Measurements from ENCODE around the gene HIPK4.
"Not testable (repeated sequence)": the region's sequence is repeated elsewhere in the genome, so short reads cannot be mapped to it uniquely, and the experiment has no call there.

HIPK4 gene

DNA sequence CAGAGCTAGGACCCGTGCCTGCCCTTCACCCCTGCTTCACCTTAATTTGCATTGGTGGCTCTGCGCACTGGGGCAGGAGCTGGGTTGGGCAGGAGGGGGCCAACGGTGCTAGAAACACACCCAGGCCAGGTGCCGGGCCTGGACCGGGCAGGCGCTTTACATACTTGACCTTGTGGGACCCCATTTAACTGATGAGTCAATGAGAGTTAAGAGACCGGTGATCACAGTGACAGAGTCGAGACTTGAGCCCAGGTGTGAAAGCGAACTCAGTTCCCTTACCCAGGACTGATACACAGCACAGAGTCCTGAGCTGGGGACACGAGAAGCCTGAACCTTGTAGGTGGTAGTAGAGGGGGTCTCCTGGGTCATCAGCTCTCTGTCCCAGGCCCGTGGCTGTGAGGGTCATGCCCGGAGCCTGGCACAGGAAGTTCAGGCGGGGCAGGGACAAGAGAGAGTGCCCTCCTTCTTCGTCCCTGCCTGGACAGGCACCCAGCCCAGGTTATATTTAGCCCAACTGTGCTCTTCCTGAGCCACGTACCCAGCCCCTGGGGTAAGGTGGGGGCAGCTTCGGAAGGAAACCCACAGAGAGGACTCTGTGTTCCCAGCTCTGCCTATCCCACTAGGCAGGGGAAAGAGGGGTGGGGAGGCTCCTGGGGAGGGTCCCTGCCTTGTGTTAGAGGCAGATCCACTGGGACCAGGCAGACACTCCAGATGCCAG, 21.3 kb upstream of the HIPK4 start:
- H2BK5ac ChIP-seq (ENCODE audit: low read depth, low read length, poor library complexity): no peak overlapping the region
- H3K79me2 ChIP-seq (ENCODE audit: control insufficient read depth, insufficient read depth, low read length, poor library complexity): no peaks in the 10 kb centered on the region
- H3K14ac ChIP-seq (ENCODE audit: low read length): no peak overlapping the region
- no peaks in the 10 kb centered on the region for H3K27me3 ChIP-seq (ENCODE audit: insufficient read depth, low read length)
- H3K79me1 ChIP-seq (ENCODE audit: low read length): peaks cover 2% of the 10 kb centered on the region
- no peak overlapping the region for H2BK120ac ChIP-seq (ENCODE audit: insufficient read depth, low read length, poor library complexity)
- H3K4ac ChIP-seq (ENCODE audit: low read depth, low read length): no peak overlapping the region
- H3K36me3 ChIP-seq (ENCODE audit: control insufficient read depth in 1 of 2, insufficient read depth in 2 of 2, low read length in 2 of 2): no peaks in the 10 kb centered on the region
- no peak overlapping the region for H2AFZ ChIP-seq (ENCODE audit: insufficient read depth, low read length, poor library complexity)
- H3K4me2 ChIP-seq (ENCODE audit: low read length): no peak overlapping the region
- no peak overlapping the region for H3K18ac ChIP-seq (ENCODE audit: low read length)
- H3K4me3 ChIP-seq (ENCODE audit: low read depth, low read length): no peak overlapping the region
- H3K9ac ChIP-seq (ENCODE audit: low read length): no peak overlapping the region
- no peak for DNase-seq
- peaks cover 3 to 7% of the 10 kb centered on the region in 2 experiments for H3K4me1 ChIP-seq (ENCODE audit: control insufficient read depth in 1 of 2, insufficient read depth in 2 of 2, low read length in 2 of 2)
- no peak overlapping the region for H3K23ac ChIP-seq (ENCODE audit: low read length)
- H2AK5ac ChIP-seq (ENCODE audit: low read length): peak overlapping the region; percentile 28
- no peak overlapping the region for H4K8ac ChIP-seq (ENCODE audit: low read depth, low read length)
- H3K9me3 ChIP-seq (ENCODE audit: insufficient read depth, low read depth, low read length): peaks cover 2% of the 10 kb centered on the region
- no peak overlapping the region for H3K27ac ChIP-seq (ENCODE audit: low read depth, low read length)
- H2BK12ac ChIP-seq (ENCODE audit: low read length): no peak overlapping the region
- H4K12ac ChIP-seq (ENCODE audit: low read depth, low read length): no peak overlapping the region
- no CpG with 5 or more reads among the region's 16 CpGs for WGBS (ENCODE audit: extremely low coverage, insufficient coverage, insufficient read length)
- no peak overlapping the region for H4K91ac ChIP-seq (ENCODE audit: low read depth, low read length)

DNA sequence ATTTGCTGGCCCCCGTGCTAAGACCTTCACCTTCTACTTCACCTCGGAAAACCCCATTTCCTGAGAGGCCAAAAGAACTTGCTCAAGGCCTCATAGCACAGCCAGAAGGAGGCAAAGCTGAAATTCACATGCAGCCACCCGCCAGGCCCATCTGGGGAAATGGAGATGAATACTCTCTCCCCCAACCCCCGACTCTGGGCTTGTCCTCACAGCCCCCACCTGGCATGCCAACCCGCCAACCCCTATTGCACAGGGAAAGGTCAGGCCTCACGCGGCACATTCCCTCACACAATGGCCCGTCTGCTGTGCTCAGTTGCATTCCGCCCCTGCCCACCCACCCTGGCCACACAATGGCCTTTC, 20.0 kb upstream of the HIPK4 start:
- H4K12ac ChIP-seq (ENCODE audit: low read depth, low read length): no peak overlapping the region
- no peak overlapping the region for H3K4me3 ChIP-seq (ENCODE audit: low read depth, low read length)
- H3K27ac ChIP-seq (ENCODE audit: low read depth, low read length): no peak overlapping the region
- no peak overlapping the region for H4K8ac ChIP-seq (ENCODE audit: low read depth, low read length)
- no peak overlapping the region for H4K91ac ChIP-seq (ENCODE audit: low read depth, low read length)
- H3K9me3 ChIP-seq (ENCODE audit: insufficient read depth, low read depth, low read length): peaks cover 2% of the 10 kb centered on the region
- no peak overlapping the region for H3K18ac ChIP-seq (ENCODE audit: low read length)
- H3K4me1 ChIP-seq (ENCODE audit: control insufficient read depth in 1 of 2, insufficient read depth in 2 of 2, low read length in 2 of 2): peaks cover 3 to 7% of the 10 kb centered on the region in 2 experiments
- H2BK12ac ChIP-seq (ENCODE audit: low read length): no peak overlapping the region
- H3K36me3 ChIP-seq (ENCODE audit: control insufficient read depth in 1 of 2, insufficient read depth in 2 of 2, low read length in 2 of 2): no peaks in the 10 kb centered on the region
- no peaks in the 10 kb centered on the region for H3K79me2 ChIP-seq (ENCODE audit: control insufficient read depth, insufficient read depth, low read length, poor library complexity)
- H3K14ac ChIP-seq (ENCODE audit: low read length): no peak overlapping the region
- H3K79me1 ChIP-seq (ENCODE audit: low read length): peaks cover 2% of the 10 kb centered on the region
- no peak overlapping the region for H2AK5ac ChIP-seq (ENCODE audit: low read length)
- no CpG with 5 or more reads among the region's 9 CpGs for WGBS (ENCODE audit: extremely low coverage, insufficient coverage, insufficient read length)
- no peak overlapping the region for H3K23ac ChIP-seq (ENCODE audit: low read length)
- H3K9ac ChIP-seq (ENCODE audit: low read length): no peak overlapping the region
- no peak overlapping the region for H3K4ac ChIP-seq (ENCODE audit: low read depth, low read length)
- no peak overlapping the region for H2BK120ac ChIP-seq (ENCODE audit: insufficient read depth, low read length, poor library complexity)
- no peak overlapping the region for H2BK5ac ChIP-seq (ENCODE audit: low read depth, low read length, poor library complexity)
- H3K27me3 ChIP-seq (ENCODE audit: insufficient read depth, low read length): no peaks in the 10 kb centered on the region
- H2AFZ ChIP-seq (ENCODE audit: insufficient read depth, low read length, poor library complexity): no peak overlapping the region
- no peak overlapping the region for H3K4me2 ChIP-seq (ENCODE audit: low read length)
- DNase-seq: no peak

DNA sequence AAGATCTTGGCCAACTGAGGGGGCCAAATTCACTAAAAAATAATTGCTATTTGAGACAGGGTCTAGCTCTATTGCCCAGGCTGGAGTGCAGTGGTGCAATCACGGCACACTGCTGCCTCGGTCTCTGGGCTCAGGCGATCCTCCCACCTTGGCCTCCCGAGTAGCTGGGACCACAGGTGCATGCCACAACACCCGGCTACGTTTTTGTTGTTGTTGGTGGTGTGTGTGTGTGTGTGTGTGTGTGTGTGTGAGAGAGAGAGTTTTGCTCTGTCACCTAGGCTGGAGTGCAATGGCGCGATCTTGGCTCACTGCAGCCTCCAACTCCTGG, 18.6 kb upstream of the HIPK4 start:
- not testable (repeated sequence) for H2BK5ac ChIP-seq (ENCODE audit: low read depth, low read length, poor library complexity); DNase-seq; H3K27me3 ChIP-seq (ENCODE audit: insufficient read depth, low read length); H3K27ac ChIP-seq (ENCODE audit: low read depth, low read length); H3K23ac ChIP-seq (ENCODE audit: low read length); H4K8ac ChIP-seq (ENCODE audit: low read depth, low read length); H2BK12ac ChIP-seq (ENCODE audit: low read length); H3K4me1 ChIP-seq (ENCODE audit: control insufficient read depth in 1 of 2, insufficient read depth in 2 of 2, low read length in 2 of 2); H3K4ac ChIP-seq (ENCODE audit: low read depth, low read length); H3K79me1 ChIP-seq (ENCODE audit: low read length); H2AK5ac ChIP-seq (ENCODE audit: low read length); H3K14ac ChIP-seq (ENCODE audit: low read length); H2BK120ac ChIP-seq (ENCODE audit: insufficient read depth, low read length, poor library complexity); H3K4me2 ChIP-seq (ENCODE audit: low read length); H3K9ac ChIP-seq (ENCODE audit: low read length); H3K18ac ChIP-seq (ENCODE audit: low read length); H3K36me3 ChIP-seq (ENCODE audit: control insufficient read depth in 1 of 2, insufficient read depth in 2 of 2, low read length in 2 of 2); H4K91ac ChIP-seq (ENCODE audit: low read depth, low read length); H2AFZ ChIP-seq (ENCODE audit: insufficient read depth, low read length, poor library complexity); H3K4me3 ChIP-seq (ENCODE audit: low read depth, low read length); H3K9me3 ChIP-seq (ENCODE audit: insufficient read depth, low read depth, low read length); H3K79me2 ChIP-seq (ENCODE audit: control insufficient read depth, insufficient read depth, low read length, poor library complexity); H4K12ac ChIP-seq (ENCODE audit: low read depth, low read length)
- no CpG with 5 or more reads among the region's 8 CpGs for WGBS (ENCODE audit: extremely low coverage, insufficient coverage, insufficient read length)

DNA sequence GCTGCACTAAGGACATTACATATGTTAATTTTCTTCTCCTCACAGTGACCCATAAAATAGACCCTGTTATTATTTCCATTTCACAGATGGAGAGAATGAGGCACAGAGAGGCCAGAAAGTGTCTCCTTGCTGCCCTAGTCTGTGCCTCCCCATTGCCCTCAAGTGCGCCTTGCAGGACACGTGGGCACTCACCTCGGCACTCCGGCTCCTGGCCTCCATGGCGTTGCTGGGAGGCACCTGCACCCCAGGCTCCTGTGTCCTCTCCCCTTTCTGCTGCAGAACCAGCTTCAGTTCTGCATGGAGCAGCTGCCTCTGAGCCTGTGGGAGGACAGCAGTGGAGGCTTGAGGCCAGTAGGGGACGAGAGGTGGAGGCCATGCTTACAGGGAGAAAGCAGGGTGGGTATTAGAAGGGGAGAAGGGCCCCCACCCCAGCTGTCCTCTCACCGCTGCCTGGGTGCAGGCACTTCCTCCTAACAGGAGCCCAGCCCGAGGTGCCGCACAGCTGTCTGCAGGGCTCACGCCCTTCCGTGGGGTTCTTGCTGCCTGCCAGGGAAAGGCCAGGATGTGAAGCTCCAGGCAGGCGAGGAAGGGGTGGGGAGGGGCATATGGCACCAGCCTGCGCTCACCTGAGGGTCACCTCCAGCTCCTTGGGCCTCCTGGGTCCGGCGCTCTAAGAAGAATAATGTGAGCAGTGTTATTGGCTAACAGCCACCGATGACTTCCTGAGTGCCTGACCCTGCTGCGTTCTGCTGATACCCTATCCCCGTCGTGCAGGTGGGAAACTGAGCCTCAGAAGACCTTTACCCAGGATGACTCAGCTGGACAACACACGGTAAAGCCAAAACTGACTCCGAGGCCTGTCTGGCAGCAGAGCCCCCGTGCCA, 18.0 kb upstream of the HIPK4 start:
- no peak overlapping the region for H2BK120ac ChIP-seq (ENCODE audit: insufficient read depth, low read length, poor library complexity)
- peaks cover 7% of the 10 kb centered on the region for H3K79me1 ChIP-seq (ENCODE audit: low read length)
- DNase-seq: no peak
- H3K9ac ChIP-seq (ENCODE audit: low read length): no peak overlapping the region
- H3K4ac ChIP-seq (ENCODE audit: low read depth, low read length): no peak overlapping the region
- H3K23ac ChIP-seq (ENCODE audit: low read length): no peak overlapping the region
- H3K79me2 ChIP-seq (ENCODE audit: control insufficient read depth, insufficient read depth, low read length, poor library complexity): no peaks in the 10 kb centered on the region
- no peak overlapping the region for H4K91ac ChIP-seq (ENCODE audit: low read depth, low read length)
- no peak overlapping the region for H3K14ac ChIP-seq (ENCODE audit: low read length)
- no peaks in the 10 kb centered on the region for H3K4me1 ChIP-seq (ENCODE audit: control insufficient read depth in 1 of 2, insufficient read depth in 2 of 2, low read length in 2 of 2)
- no peak overlapping the region for H3K18ac ChIP-seq (ENCODE audit: low read length)
- H3K4me2 ChIP-seq (ENCODE audit: low read length): no peak overlapping the region
- H2AK5ac ChIP-seq (ENCODE audit: low read length): no peak overlapping the region
- no peaks in the 10 kb centered on the region for H3K36me3 ChIP-seq (ENCODE audit: control insufficient read depth in 1 of 2, insufficient read depth in 2 of 2, low read length in 2 of 2)
- H3K9me3 ChIP-seq (ENCODE audit: insufficient read depth, low read depth, low read length): peaks cover 2% of the 10 kb centered on the region
- no peak overlapping the region for H2AFZ ChIP-seq (ENCODE audit: insufficient read depth, low read length, poor library complexity)
- no CpG with 5 or more reads among the region's 22 CpGs for WGBS (ENCODE audit: extremely low coverage, insufficient coverage, insufficient read length)
- no peak overlapping the region for H2BK12ac ChIP-seq (ENCODE audit: low read length)
- H3K27me3 ChIP-seq (ENCODE audit: insufficient read depth, low read length): no peaks in the 10 kb centered on the region
- H3K27ac ChIP-seq (ENCODE audit: low read depth, low read length): no peak overlapping the region
- no peak overlapping the region for H2BK5ac ChIP-seq (ENCODE audit: low read depth, low read length, poor library complexity)
- H4K12ac ChIP-seq (ENCODE audit: low read depth, low read length): no peak overlapping the region
- no peak overlapping the region for H4K8ac ChIP-seq (ENCODE audit: low read depth, low read length)
- H3K4me3 ChIP-seq (ENCODE audit: low read depth, low read length): no peak overlapping the region

Measured in trophoblast cell (in vitro differentiated cells and primary cell).